HG03558 (cell line): Measurements from ENCODE around the gene KMT2E.
"Not testable (repeated sequence)": the region's sequence is repeated elsewhere in the genome, so short reads cannot be mapped to it uniquely, and the experiment has no call there.

Experiments used
- ATAC-seq: cut with Tn5 transposase; IDR thresholded peaks from one replicate; pipeline ENCODE4 v1.9.1; 2021; ENCODE audit warnings: moderate number of reproducible peaks; ENCODE audit not compliant: unreplicated experiment; ENCODE audit errors: extremely low read depth

Gene KMT2E

GRCh38 chr7:105021967-105022366, 8.0 kb downstream of the KMT2E start:
- no peak for ATAC-seq

GRCh38 chr7:105022458-105022857, 8.5 kb downstream of the KMT2E start:
- no peak for ATAC-seq

- no peak for ATAC-seq
These were observed 10.7 kb downstream of the KMT2E start for GRCh38 chr7:105024734-105025133.

DNA sequence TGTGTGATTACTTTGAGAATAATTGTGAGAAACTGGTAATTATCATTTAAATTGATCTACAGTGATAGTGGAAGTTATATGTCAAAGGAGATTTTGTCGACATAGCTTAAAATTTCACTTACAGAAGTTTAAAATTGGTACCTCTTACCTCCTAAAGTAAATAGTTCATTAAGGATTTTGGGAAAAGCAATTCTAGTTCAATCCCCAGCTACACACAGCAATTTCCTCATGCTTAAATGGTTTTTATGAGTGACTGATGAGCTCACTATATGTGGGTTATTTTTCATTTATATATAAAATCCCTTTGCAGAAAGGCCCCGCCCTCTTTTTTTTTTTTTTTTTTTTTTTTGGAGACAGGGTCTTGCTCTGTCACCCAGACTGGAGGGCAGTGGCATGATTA, 12.7 kb downstream of the KMT2E start:
- ATAC-seq: no peak

GRCh38 chr7:105027176-105027853, 13.3 kb downstream of the KMT2E start:
- no peak for ATAC-seq

GRCh38 chr7:105028004-105028403, 14.0 kb downstream of the KMT2E start:
- ATAC-seq: peak; percentile 35

GRCh38 chr7:105028941-105029340, 14.9 kb downstream of the KMT2E start:
- ATAC-seq: not testable (repeated sequence)

DNA sequence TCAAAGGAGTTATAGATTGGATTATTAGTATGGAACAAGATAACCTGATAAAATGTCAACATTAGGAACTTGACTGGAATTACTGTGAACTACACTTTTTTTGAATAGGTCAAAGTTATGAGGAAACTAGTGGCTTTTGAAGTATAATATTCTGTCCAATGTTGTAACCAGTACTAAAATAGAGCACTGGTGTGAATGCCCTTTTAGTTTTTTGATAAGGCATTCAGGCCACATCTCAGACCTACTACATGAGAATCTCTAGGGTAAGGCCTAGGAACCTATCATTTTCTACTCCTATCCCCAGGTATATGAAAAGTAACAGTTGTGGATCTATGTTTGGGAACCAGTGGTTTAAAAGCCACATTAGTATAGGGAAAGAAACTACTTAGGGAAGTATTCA, 16.4 kb downstream of the KMT2E start:
- ATAC-seq: no peak

DNA sequence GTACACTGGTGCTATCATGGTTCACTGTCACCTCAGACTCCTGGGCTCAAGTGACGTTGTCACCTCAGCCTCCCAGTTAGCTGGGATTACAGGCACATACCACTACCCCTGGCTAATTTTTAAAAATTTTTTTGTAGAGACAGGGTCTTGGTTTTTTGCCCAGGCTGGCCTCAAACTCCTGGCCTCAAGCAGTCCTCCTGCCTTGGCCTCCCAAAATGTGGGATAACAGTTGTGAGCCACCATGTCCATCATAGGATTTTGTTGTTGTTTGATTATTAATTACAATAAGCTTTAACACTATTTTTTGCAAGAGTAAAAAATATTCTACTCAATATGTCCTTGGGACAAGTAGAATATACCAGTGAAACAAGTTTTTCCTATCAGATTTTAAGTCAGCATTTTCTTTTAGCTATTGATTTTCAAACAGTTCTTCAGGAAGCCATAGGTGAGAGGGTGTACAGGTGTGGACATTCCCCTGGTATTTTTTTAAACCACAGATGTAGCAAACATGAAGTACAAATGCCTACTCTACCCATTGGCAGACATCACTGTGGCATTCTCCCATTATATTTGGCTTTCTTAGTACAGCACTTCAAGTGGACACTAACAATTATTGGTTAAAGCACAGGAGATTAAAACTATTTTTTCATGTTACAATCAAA, 18.7 kb downstream of the KMT2E start:
- ATAC-seq: no peak

- ATAC-seq: no peak
These were observed 21.3 kb downstream of the KMT2E start for GRCh38 chr7:105035349-105035748.

DNA sequence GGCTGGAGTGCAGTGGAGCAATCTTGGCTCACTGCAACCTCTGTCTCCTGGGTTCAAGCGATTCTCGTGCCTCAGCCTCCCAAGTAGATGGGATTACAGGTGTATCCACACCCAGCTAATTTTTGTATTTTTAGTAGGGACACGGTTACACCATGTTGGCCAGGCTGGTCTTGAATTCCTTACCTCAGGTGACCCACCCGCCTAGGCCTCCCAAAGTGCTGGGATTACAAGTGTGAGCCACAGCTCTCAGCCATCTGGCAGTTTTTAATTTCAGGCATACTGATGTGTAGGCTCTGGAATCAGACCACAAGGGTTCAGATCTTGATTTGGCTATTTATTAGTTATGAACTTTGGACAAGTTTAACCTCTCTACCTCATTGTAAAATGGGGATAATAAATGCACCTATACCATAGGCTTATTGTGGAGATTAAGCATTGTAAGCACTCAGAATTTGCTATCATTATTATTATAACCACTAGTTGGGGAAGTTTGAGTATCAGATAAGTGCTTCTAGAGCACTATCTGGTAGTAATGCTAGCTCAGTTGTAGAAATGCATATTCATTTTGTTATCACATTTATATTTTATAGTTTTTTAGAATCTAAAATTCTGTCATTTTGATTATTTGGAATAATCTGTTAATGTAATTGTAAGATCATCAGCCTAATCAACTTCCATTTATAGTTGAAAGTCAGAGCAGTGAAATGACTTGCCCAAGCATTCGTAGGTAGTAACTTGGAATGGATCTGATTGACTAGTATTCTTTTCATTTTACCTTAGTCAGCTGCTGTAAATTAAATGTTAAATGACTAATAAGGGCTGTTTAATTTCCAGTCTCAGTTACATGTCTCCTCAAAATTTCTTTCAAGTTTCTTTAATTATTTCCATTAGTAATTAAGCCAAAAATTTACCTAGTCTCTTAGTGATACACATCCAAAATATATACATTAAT, 22.5 kb downstream of the KMT2E start:
- ATAC-seq: no peak

GRCh38 chr7:105037319-105037718, 23.3 kb downstream of the KMT2E start:
- ATAC-seq: no peak

DNA sequence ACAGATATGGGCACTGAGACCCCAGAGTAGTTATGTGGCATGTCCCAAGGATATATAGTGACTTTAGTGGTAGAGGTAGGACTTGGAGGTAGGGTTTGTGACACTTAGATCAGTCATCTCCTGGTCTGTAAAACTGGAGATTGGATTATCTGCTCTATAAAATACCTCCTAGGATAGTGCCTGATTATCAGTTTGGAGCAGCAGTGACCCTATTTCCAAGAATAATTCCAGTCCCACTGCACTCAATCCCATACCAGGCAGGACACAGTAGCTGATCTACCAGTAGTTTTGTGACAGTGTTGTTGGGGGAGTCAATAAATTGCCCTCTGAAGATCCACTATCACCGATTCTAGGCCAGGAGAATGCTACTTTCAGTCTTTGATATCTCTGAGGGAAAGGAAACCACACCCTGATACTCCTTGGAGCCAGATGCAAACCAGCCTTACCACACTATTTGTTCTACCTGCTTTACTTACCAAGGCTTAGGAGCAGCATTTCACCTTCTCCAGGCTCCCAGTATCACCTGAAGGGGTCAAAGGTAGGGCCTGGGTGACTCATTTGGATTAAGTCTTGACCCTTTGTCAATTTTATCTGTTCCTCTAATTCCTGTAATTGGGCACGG, 30.6 kb downstream of the KMT2E start:
- no peak for ATAC-seq

DNA sequence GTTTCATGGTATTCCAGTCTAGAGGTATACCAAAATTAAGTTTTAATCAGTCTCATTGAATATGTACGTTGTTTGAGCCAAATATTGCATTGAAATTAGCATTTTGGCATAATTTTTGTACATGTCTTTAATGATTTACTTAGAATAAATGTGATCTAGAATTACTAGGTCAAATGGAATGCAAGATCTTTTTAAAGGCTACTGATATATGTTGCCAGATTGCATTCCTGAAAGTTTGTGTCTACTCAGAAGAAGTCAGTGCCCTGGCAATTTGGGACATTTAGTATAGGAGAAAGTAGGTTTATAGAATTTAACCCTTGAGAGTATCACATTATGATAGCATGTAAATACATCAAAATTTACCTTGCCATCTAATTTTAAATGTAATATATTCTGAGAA, 32.4 kb downstream of the KMT2E start:
- no peak for ATAC-seq

DNA sequence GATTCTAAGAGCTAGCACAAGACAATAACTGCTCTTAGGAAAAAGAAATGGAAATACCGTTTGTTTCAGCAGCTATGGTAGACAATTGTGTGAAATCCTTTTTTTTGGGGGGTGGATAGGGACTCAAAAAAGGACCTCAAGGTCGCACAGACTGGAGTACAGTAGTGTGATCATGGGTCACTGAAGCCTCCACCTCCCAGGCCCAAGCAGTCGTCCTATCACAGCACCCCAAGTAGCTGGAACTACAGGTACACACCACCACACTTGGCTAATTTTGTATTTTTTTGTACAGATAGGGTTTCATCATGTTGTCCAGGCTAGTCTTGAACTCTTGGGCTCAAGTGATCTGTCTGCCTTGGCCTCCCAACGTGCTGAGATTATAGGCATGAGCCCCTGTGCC, 33.9 kb downstream of the KMT2E start:
- no peak for ATAC-seq

GRCh38 chr7:105050493-105050892, 36.5 kb downstream of the KMT2E start:
- no peak for ATAC-seq

DNA sequence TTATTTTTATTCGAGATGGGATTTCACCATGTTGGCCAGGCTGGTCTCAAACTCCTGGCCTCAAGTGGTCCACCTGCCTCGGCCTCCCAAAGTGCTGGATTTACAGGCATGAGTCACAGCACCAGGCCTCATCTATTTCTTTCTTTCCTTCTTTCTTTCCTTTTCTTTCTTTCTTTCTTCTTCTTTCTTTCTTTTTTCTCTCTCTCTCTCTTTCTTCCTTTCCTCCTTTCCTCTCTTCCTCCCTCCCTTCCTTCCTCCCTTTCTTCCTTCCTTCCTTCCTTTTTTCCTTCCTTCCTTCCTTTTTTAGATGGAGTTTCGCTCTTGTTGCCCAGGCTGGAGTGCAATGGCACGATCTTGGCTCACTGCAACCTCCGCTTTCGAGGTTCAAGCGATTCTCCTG, 36.9 kb downstream of the KMT2E start:
- ATAC-seq: not testable (repeated sequence)

- no peak for ATAC-seq
These were observed 41.1 kb downstream of the KMT2E start for GRCh38 chr7:105055084-105055483.

DNA sequence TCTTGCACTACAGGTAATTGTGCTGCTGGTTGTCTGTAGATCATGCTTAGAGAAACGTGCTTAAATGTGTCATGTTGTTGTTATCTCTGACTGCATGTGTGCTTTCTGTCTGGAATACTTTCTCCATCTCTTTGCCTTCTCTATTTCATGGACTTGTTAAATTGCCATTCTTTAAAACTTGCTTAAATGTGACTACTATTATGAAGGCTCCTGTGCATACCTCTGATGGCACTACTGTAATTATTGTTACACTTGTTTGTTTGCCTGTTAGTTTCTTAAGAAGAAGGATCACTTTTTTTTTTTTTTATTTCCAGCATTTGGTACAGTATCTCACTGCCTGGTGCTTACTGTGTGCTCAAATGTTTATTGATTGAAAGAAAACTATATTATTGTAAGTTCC, 41.6 kb downstream of the KMT2E start:
- ATAC-seq: no peak

DNA sequence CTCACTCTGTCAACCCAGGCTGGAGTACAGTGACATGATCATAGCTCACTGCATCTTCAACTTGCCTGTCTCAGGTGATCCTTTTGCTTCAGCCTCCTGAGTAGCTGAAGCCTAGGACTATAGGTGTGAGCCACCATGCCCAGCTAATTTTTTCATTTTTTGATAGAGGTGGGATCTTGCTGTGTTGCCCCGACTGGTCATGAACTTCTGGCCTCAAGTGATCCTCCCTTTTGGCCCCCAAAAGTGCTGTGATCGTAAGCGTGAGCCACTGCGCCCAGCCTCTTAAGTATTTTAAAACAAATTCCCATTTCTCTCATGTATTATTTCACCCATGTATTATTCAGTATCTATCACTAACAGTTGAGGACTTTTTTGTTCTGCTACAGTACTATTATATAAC, 43.5 kb downstream of the KMT2E start:
- no peak for ATAC-seq

DNA sequence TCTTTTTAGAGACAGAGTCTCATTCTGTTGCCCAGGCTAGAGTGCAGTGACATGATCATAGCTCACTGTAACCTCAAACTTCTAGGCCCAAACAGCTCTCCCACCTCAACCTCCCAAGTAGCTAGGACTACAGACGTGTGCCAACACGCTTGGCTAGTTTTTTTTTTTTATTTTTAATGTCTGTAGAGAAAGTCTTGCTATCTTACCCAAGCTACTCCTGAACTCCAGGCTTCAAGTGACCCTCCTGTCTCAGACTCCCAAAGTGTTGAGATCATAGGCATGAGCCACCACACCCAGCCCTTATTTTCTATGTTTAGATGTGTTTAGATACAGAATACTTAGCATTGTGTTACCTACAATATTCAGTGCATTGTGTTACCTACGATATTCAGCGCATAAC, 46.4 kb downstream of the KMT2E start:
- no peak for ATAC-seq
